ENCODE data around the gene SENP6. TPM values are rescaled to one million over a fixed set of nuclear protein-coding genes. Genes with fewer than 3 reads are reported as not detected.
"Not testable (repeated sequence)": the region's sequence is repeated elsewhere in the genome, so short reads cannot be mapped to it uniquely, and the experiment has no call there.

Gene SENP6
- total RNA-seq (2014; rRNA removed; shearing (Covaris generic)) = 37.7 and 45.0 TPM in 2 replicates

- DNase-seq (ENCODE audit: low read depth) = peak; percentile 84
Observed at GRCh38 chr6:75601304-75602245, at the start of gene SENP6. TSS of gene SENP6 (plus strand) at chr6:75601880. CDS start at chr6:75602525, 645 bp downstream.

GRCh38 chr6:75556240-75556639 lies 45.4 kb upstream of the SENP6 start:
- no peak for DNase-seq (ENCODE audit: low read depth)

GRCh38 chr6:75557068-75557467 lies 44.6 kb upstream of the SENP6 start:
- DNase-seq (ENCODE audit: low read depth) = no peak

GRCh38 chr6:75563032-75563431 lies 38.6 kb upstream of the SENP6 start:
- DNase-seq (ENCODE audit: low read depth) = peak; percentile 45

- no peak for DNase-seq (ENCODE audit: low read depth)
Observed at GRCh38 chr6:75566137-75566767, 35.4 kb upstream of the SENP6 start.

- DNase-seq (ENCODE audit: low read depth) = no peak
Observed at GRCh38 chr6:75568100-75568499, 33.6 kb upstream of the SENP6 start.

- no peak for DNase-seq (ENCODE audit: low read depth)
Observed at GRCh38 chr6:75568965-75569364, 32.7 kb upstream of the SENP6 start.

- peak; percentile 36 for DNase-seq (ENCODE audit: low read depth)
Observed at GRCh38 chr6:75570671-75571070, 31.0 kb upstream of the SENP6 start.

- no peak for DNase-seq (ENCODE audit: low read depth)
Observed at GRCh38 chr6:75572072-75572471, 29.6 kb upstream of the SENP6 start.

GRCh38 chr6:75579951-75580350 lies 21.7 kb upstream of the SENP6 start:
- peak; percentile 34 for DNase-seq (ENCODE audit: low read depth)

- DNase-seq (ENCODE audit: low read depth) = no peak
Observed at GRCh38 chr6:75581231-75581630, 20.4 kb upstream of the SENP6 start.

GRCh38 chr6:75584552-75584951 lies 17.1 kb upstream of the SENP6 start:
- DNase-seq (ENCODE audit: low read depth) = not testable (repeated sequence)

- no peak for DNase-seq (ENCODE audit: low read depth)
Observed at GRCh38 chr6:75588948-75589347, 12.7 kb upstream of the SENP6 start.

GRCh38 chr6:75590370-75590769 lies 11.3 kb upstream of the SENP6 start:
- DNase-seq (ENCODE audit: low read depth) = no peak

GRCh38 chr6:75596380-75596779 lies 5.3 kb upstream of the SENP6 start:
- not testable (repeated sequence) for DNase-seq (ENCODE audit: low read depth)

- DNase-seq (ENCODE audit: low read depth) = peak; percentile 13
Observed at GRCh38 chr6:75600768-75601167, 912 bp upstream of the SENP6 start.

- DNase-seq (ENCODE audit: low read depth) = peak; percentile 54
Observed at GRCh38 chr6:75602246-75603105, 796 bp downstream of the SENP6 start.

GRCh38 chr6:75603106-75603420 lies 1.4 kb downstream of the SENP6 start:
- no peak for DNase-seq (ENCODE audit: low read depth)

- DNase-seq (ENCODE audit: low read depth) = no peak
Observed at GRCh38 chr6:75604294-75604693, 2.6 kb downstream of the SENP6 start.

- DNase-seq (ENCODE audit: low read depth) = no peak
Observed at GRCh38 chr6:75605635-75606034, 4.0 kb downstream of the SENP6 start.

- DNase-seq (ENCODE audit: low read depth) = no peak
Observed at GRCh38 chr6:75608304-75608703, 6.6 kb downstream of the SENP6 start.

- no peak for DNase-seq (ENCODE audit: low read depth)
Observed at GRCh38 chr6:75608956-75609533, 7.4 kb downstream of the SENP6 start.

All from M059J (cell line).